Liver (tissue), 3 donors: ENCODE results near the gene VSIG4.

Experiments used
- ATF3 ChIP-seq: IDR thresholded peaks from 2 replicates; pipeline ENCODE4 v1.6.1; 2016; ENCODE audit warnings: antibody characterized with exemption
- CTCF ChIP-seq: fragments of 150-350 bp; IDR thresholded peaks from 2 replicates; pipeline ENCODE4 v1.5.1; 2017; ENCODE audit warnings: improper control_type of control experiment, low read depth, low read length; ENCODE audit not compliant: missing input control
- EGR1 ChIP-seq, 2 donors: IDR thresholded peaks; 2 replicates each; pipeline ENCODE4 v1.6.1; 2016 to 2018; ENCODE audit warnings: antibody characterized with exemption in 2 of 2, low read depth in 2 of 2
- JUND ChIP-seq, 2 donors: IDR thresholded peaks; 2 replicates each; pipeline ENCODE4 v1.6.1; 2016; ENCODE audit warnings: antibody characterized with exemption in 2 of 2
- RAD21 ChIP-seq, 2 donors: IDR thresholded peaks; 2 replicates each; pipeline ENCODE4 v1.6.1; 2016; ENCODE audit warnings: antibody characterized with exemption in 2 of 2, mild to moderate bottlenecking in 2 of 2
- YY1 ChIP-seq: IDR thresholded peaks from 2 replicates; pipeline ENCODE4 v1.6.1; 2016; ENCODE audit warnings: antibody characterized with exemption, mild to moderate bottlenecking
- donor health status: healthy.
- donor health status: healthy.

- TF ChIP-seq YY1 (no peak), CTCF (no peak), EGR1 (IDR thresholded peaks at IDR 0.05; ENCODE audit: low read depth in 2 of 2) (no peak), RAD21 (IDR thresholded peaks at IDR 0.05) (no peak), ATF3 (no peak), JUND (IDR thresholded peaks at IDR 0.05) (no peak)
These were observed 20.6 kb downstream of the VSIG4 start for GRCh38 chrX:66019310-66019652.
